GM12878 (cell line): ENCODE results near the gene ANKRD44. TPM values are rescaled to one million over a fixed set of nuclear protein-coding genes. Genes with fewer than 3 reads are reported as not detected.

Experiments
- ATF2 ChIP-seq: IDR thresholded peaks from 2 replicates; pipeline ENCODE4 v1.6.1; 2012; ENCODE audit warnings: low read length, inconsistent platforms
- ATF7 ChIP-seq: fragments of 450-650 bp; IDR thresholded peaks from 2 replicates; pipeline ENCODE4 v1.6.1; 2016; ENCODE audit warnings: low read depth, mild to moderate bottlenecking
- BCLAF1 ChIP-seq: fragments of 450-650 bp; IDR thresholded peaks from 2 replicates; pipeline ENCODE4 v1.6.1; 2017; ENCODE audit warnings: antibody characterized with exemption, mild to moderate bottlenecking, moderate library complexity
- CBX5 ChIP-seq: sonication (generic); IDR thresholded peaks from 2 replicates; pipeline ENCODE4 v1.6.1; 2016; ENCODE audit warnings: low read depth, moderate library complexity, mild to moderate bottlenecking, inconsistent platforms
- CHD2 ChIP-seq: IDR thresholded peaks from 2 replicates; pipeline ENCODE4 v1.6.1; 2011; ENCODE audit warnings: low read depth, low read length, improper control_type of control experiment, borderline replicate concordance
- FOXM1 ChIP-seq: IDR thresholded peaks from 2 replicates; pipeline ENCODE4 v1.6.1; 2012; ENCODE audit warnings: low read depth, mild to moderate bottlenecking, inconsistent platforms, low read length, moderate library complexity
- IRF3 ChIP-seq: fragments of 450-650 bp; IDR thresholded peaks from 2 replicates; pipeline ENCODE4 v1.6.1; 2014; ENCODE audit warnings: mild to moderate bottlenecking
- KDM1A ChIP-seq: fragments of 200-600 bp; sonication (generic); IDR thresholded peaks from 2 replicates; pipeline ENCODE4 v1.6.1; 2016; ENCODE audit warnings: borderline replicate concordance
- MTA3 ChIP-seq: IDR thresholded peaks from 2 replicates; pipeline ENCODE4 v1.6.1; 2012; ENCODE audit warnings: low read length, inconsistent platforms, borderline replicate concordance
- NKRF ChIP-seq: fragments of 450-650 bp; conservative IDR thresholded peaks from 2 replicates; pipeline ENCODE4 v1.6.1; 2017; ENCODE audit warnings: mild to moderate bottlenecking, moderate library complexity
- NR2C2 ChIP-seq: IDR thresholded peaks from 2 replicates; pipeline ENCODE4 v1.6.1; 2011; ENCODE audit warnings: borderline replicate concordance, low read depth; ENCODE audit not compliant: control insufficient read depth, insufficient read length
- RCOR1 ChIP-seq: conservative IDR thresholded peaks from 2 replicates; pipeline ENCODE4 v1.6.1; 2012; ENCODE audit warnings: low read depth, low read length, improper control_type of control experiment
- YBX1 ChIP-seq: fragments of 450-650 bp; IDR thresholded peaks from 2 replicates; pipeline ENCODE4 v1.6.1; 2016; ENCODE audit warnings: antibody characterized with exemption
- polyA plus RNA-seq, 11 experiments: library from polyadenylated mRNA; depleted of rRNA in 4 of 11; unstranded in 6 of 11; stranded (reverse) in 5 of 11; fragments of >200 nt; fragmentation: Nextera tagmentation in 4 of 11; fragmentation: Illumina TruSeq in 1 of 11; extraction: Ambion mirVana in 4 of 11; extraction: Trizol in 1 of 11; gene quantifications; 1 replicate in 1 of 11; 2 replicates in 10 of 11; pipeline versions ENCODE4 v1.2.1 to v1.2.3, GENCODE V29; 2011 to 2016; ENCODE audit warnings: inconsistent platforms in 2 of 11, missing spikeins in 2 of 11, low read depth in 1 of 11
- total RNA-seq, 4 experiments: library from RNA; depleted of rRNA in 3 of 4; stranded (reverse); fragments of >200 nt in 3 of 4; fragmentation: Illumina TruSeq in 1 of 4; extraction: Trizol in 1 of 4; gene quantifications; 2 replicates each; pipeline versions ENCODE4 v1.2.1 to v1.2.3, GENCODE V29; 2013 to 2021
- TF ChIP-seq, protein P1 (sequence below): IDR thresholded peaks from 2 replicates; pipeline ENCODE4 v1.6.1; 2011; ENCODE audit warnings: mild to moderate bottlenecking, low read depth, low read length, moderate library complexity; ENCODE audit not compliant: insufficient replicate concordance
- TF ChIP-seq, protein P2 (sequence below): IDR thresholded peaks from 2 replicates; pipeline ENCODE4 v1.6.1; 2012; ENCODE audit warnings: low read depth, low read length, improper control_type of control experiment
- TF ChIP-seq, protein P3 (sequence below): fragments of 450-650 bp; formaldehyde crosslinking; IDR thresholded peaks from 2 replicates; pipeline ENCODE4 v1.4.0; 2020; ENCODE audit warnings: mild to moderate bottlenecking, moderate library complexity

The ANKRD44 gene
- total and polyA plus RNA-seq, 10 of the 15 experiments (the other 5 are each of a cell fraction or from before 2014, with no cell fraction given) = 19.1 to 99.1 (median 59.6) TPM

GRCh38 chr2:197145471-197146056 lies 165.0 kb downstream of the ANKRD44 start (continued):
- TF ChIP-seq KDM1A (no peak), MTA3 (0 out of 2 replicates have a peak, but pooled peaks have one; percentile 75), FOXM1 (0 out of 2 replicates have a peak, but pooled peaks have one; percentile 45), IRF3 (no peak), NKRF (no peak), ATF7 (peak; percentile 51; the same call in 1 of the 2 replicates), ATF2 (0 out of 2 replicates have a peak, but pooled peaks have one; percentile 61), YBX1 (no peak), RCOR1 (no peak), BCLAF1 (no peak), CHD2 (no peak), NR2C2 (no peak), CBX5 (0 out of 2 replicates have a peak, but pooled peaks have one; percentile 65)
- TF ChIP-seq, protein P1, sequence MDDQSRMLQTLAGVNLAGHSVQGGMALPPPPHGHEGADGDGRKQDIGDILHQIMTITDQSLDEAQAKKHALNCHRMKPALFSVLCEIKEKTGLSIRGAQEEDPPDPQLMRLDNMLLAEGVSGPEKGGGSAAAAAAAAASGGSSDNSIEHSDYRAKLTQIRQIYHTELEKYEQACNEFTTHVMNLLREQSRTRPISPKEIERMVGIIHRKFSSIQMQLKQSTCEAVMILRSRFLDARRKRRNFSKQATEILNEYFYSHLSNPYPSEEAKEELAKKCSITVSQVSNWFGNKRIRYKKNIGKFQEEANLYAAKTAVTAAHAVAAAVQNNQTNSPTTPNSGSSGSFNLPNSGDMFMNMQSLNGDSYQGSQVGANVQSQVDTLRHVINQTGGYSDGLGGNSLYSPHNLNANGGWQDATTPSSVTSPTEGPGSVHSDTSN = no peak
- TF ChIP-seq, protein P2, sequence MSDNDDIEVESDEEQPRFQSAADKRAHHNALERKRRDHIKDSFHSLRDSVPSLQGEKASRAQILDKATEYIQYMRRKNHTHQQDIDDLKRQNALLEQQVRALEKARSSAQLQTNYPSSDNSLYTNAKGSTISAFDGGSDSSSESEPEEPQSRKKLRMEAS = peak; percentile 90
- TF ChIP-seq, protein P3, sequence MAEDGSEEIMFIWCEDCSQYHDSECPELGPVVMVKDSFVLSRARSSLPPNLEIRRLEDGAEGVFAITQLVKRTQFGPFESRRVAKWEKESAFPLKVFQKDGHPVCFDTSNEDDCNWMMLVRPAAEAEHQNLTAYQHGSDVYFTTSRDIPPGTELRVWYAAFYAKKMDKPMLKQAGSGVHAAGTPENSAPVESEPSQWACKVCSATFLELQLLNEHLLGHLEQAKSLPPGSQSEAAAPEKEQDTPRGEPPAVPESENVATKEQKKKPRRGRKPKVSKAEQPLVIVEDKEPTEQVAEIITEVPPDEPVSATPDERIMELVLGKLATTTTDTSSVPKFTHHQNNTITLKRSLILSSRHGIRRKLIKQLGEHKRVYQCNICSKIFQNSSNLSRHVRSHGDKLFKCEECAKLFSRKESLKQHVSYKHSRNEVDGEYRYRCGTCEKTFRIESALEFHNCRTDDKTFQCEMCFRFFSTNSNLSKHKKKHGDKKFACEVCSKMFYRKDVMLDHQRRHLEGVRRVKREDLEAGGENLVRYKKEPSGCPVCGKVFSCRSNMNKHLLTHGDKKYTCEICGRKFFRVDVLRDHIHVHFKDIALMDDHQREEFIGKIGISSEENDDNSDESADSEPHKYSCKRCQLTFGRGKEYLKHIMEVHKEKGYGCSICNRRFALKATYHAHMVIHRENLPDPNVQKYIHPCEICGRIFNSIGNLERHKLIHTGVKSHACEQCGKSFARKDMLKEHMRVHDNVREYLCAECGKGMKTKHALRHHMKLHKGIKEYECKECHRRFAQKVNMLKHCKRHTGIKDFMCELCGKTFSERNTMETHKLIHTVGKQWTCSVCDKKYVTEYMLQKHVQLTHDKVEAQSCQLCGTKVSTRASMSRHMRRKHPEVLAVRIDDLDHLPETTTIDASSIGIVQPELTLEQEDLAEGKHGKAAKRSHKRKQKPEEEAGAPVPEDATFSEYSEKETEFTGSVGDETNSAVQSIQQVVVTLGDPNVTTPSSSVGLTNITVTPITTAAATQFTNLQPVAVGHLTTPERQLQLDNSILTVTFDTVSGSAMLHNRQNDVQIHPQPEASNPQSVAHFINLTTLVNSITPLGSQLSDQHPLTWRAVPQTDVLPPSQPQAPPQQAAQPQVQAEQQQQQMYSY (CRISPR knock-in tag) = no peak
